ENCODE measurements around the gene ALG10.
"Not testable (repeated sequence)": the region's sequence is repeated elsewhere in the genome, so short reads cannot be mapped to it uniquely, and the experiment has no call there.

Gene ALG10

DNA sequence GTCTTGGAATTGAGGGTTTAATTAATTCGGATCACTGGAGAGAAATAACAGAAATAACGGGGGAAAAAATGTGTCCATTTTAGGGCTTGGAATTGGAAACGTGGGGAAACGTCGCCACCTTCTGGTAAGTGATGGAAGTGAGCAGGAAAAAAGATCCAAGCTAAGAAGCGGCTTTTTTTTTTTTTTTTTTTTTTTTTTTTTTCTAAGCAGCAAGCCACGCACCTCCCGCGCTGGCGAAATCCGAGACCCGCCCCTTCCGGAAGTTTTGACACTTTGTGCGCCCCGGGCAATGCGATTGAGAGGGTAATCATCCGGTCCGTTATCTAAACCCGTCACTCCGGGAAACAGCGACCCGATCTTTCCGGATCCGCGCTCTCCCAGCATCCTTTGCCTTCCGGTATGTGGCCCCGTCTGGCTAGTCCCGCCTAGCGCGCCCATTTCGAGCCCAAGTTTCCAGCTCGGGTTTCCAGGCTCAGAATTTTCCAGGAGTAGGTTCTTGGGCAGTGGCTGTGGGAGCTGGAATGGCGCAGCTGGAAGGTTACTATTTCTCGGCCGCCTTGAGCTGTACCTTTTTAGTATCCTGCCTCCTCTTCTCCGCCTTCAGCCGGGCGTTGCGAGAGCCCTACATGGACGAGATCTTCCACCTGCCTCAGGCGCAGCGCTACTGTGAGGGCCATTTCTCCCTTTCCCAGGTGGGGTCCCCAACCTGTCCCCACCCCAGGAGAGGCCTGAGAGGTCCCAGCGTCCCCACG, at the start of gene ALG10:
Gene ALG10 (plus strand): TSS at position 418 of the 752 bp plus-strand sequence. CDS start 104 bp downstream, at position 522.
- DNase-seq: peak; percentile 97

- not testable (repeated sequence) for DNase-seq
These were observed 49.4 kb upstream of the ALG10 start for GRCh38 chr12:33972884-33973283.

DNA sequence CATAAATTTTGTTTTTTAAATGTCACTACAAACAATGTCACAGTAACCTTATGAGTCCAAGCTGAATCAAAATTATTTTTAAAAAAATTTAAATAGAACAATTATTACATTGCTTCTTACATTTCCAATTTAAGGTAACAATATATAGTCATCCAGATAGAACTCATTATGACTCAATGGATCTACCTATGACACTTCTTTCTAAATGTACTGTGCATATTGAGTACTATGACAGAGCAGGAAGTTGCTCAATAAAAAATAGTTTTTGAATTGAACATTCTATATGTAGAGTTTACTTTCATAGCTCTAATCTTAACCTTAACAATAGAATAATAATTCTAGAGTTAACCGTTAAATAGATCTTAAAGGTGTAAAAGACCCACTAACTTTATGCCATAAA, 44.4 kb upstream of the ALG10 start:
- DNase-seq: no peak

- no peak for DNase-seq
These were observed 34.0 kb upstream of the ALG10 start for GRCh38 chr12:33988197-33988805.

GRCh38 chr12:33988913-33989312, 33.4 kb upstream of the ALG10 start:
- DNase-seq: no peak

- no peak for DNase-seq
These were observed 27.2 kb upstream of the ALG10 start for GRCh38 chr12:33994857-33995808.

- not testable (repeated sequence) for DNase-seq
These were observed 13.5 kb upstream of the ALG10 start for GRCh38 chr12:34008835-34009234.

DNA sequence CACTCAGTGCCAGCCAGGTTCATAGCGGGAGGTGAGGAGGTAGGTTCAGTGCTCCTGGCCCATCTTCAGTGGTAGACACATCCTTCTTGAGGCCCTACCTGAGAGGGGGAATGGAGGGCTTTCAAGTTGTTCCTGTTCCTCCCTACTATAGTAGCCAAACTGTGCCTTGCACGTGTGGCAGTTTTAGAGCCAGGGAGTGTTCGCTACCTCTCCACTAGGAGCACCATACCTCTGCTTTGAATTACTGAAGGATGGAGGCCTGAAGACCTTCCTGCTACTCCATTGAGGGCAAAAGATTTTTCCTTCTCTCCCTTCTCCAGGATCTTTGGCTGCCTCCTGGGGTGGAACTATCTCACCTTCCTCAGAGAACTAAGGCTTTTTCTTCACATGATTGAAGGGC, 5.9 kb upstream of the ALG10 start:
- no peak for DNase-seq

- no peak for DNase-seq
These were observed 1.2 kb upstream of the ALG10 start for GRCh38 chr12:34021071-34021470.

- not testable (repeated sequence) for DNase-seq
These were observed 5.4 kb downstream of the ALG10 start for GRCh38 chr12:34027661-34028060.

DNA sequence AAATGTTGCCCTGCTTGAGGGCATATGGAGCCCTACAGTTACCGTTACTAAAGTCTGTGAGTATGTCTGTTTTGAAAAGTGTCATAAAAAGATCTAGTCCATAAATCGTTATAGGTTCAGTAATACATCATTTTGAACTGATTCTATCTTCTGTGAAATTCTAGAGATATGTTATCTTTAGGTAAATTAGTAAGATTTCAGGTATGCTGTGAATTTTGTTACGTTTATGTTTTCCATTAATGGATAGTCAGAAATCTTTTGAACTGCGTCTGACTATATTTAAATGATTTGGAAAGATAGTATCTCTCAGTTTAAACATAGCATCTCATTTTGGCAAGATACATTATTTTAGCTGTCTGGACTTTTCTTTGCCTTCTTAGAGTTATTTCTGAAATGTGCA, 8.3 kb downstream of the ALG10 start:
- DNase-seq: no peak

DNA sequence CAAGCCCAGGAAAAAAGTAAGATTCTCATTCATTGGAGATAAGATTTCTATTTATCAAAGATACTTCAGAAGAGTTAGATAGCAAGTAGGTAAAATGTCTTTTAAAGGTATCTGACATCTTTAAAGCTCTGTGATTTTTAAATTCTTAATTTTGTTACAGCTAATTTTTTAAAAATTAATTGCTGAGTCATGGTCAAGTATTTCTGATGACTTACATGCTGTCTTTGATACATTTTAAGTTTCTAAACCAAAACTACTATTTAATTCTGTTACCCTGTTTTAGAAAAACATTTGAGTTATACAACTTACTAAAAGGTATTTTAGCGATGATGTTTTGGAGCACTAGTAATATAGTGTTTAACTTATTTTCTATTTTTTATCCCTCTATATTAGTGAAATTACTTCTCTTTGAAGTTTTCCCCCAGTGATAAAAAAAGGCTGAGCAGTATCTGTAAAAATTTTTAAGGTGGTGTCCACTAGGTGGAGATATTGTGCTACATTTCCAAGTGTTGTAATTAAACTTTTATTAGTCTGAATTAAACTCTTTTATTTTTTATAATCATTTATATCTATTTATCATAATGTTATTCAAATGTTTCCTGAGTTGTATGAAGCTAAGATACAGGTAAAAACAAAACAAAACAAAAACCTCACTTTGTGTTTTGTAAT, 11.5 kb downstream of the ALG10 start:
- DNase-seq: peak; percentile 25

- DNase-seq: not testable (repeated sequence)
These were observed 16.1 kb downstream of the ALG10 start for GRCh38 chr12:34038357-34038756.

- no peak for DNase-seq
These were observed 24.3 kb downstream of the ALG10 start for GRCh38 chr12:34046570-34046969.

- not testable (repeated sequence) for DNase-seq
These were observed 25.6 kb downstream of the ALG10 start for GRCh38 chr12:34047855-34048254.

DNA sequence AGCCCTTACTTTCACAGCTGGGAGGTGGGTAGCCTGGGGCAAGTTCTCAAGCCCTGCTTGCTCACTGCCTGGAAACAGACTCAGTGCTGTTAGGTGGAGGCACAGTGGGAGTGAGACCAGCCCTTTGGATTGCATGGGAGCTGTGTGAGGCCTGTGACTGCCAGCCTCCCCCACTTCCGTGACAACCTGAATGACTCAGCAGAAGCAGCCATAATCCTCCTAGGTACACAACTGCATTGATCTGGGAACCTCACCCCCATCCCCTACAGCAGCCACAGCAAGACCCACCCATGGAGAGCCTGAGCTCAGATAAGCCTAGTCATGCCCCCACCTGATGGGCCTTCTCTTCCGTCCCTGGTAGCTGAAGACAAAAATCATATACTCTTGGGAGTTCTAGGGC, 26.4 kb downstream of the ALG10 start:
- no peak for DNase-seq

GRCh38 chr12:34051486-34051885, 29.2 kb downstream of the ALG10 start:
- no peak for DNase-seq

- no peak for DNase-seq
These were observed 32.6 kb downstream of the ALG10 start for GRCh38 chr12:34054938-34055337.

Data from activated CD4-positive, alpha-beta T cell treated with anti-CD3 and anti-CD28 coated beads, Interleukin-10, Interleukin-2, amounts not matched to agents 100 ng/mL and 50 ng/mL, durations not matched to agents 16 hours and 8 hours (primary cell).